IMR-90 (cell line): ENCODE data around the gene PEAK3.

Source experiments
- BHLHE40 ChIP-seq: fragments of 150-350 bp; IDR thresholded peaks from 2 replicates; pipeline ENCODE4 v1.6.1; 2016; ENCODE audit warnings: mild to moderate bottlenecking, low read depth, low read length
- CEBPB ChIP-seq: IDR thresholded peaks from 2 replicates; pipeline ENCODE4 v1.6.1; 2012; ENCODE audit warnings: low read depth, low read length, improper control_type of control experiment
- CHD1 ChIP-seq: IDR thresholded peaks from 2 replicates; pipeline ENCODE4 v1.6.1; 2012; ENCODE audit warnings: low read depth, low read length, improper control_type of control experiment
- NFE2L2 ChIP-seq: fragments of 150-350 bp; IDR thresholded peaks from 2 replicates; pipeline ENCODE4 v1.6.1; 2016; ENCODE audit warnings: low read depth, mild to moderate bottlenecking, low read length
- POLR2A ChIP-seq: IDR thresholded peaks from 2 replicates; pipeline ENCODE4 v1.6.1; 2012; ENCODE audit warnings: mild to moderate bottlenecking, low read depth, low read length
- RFX5 ChIP-seq: IDR thresholded peaks from 2 replicates; pipeline ENCODE4 v1.8.0; 2012; ENCODE audit warnings: low read depth, mild to moderate bottlenecking, low read length, moderate library complexity
- SMC3 ChIP-seq: fragments of 150-350 bp; IDR thresholded peaks from 2 replicates; pipeline ENCODE4 v1.6.1; 2016; ENCODE audit warnings: low read depth, mild to moderate bottlenecking, antibody characterized with exemption, low read length, moderate library complexity
- TF ChIP-seq, protein P1 (sequence below): conservative IDR thresholded peaks from 2 replicates; pipeline ENCODE4 v1.5.1; 2012; ENCODE audit warnings: mild to moderate bottlenecking, low read depth, low read length, improper control_type of control experiment

DNA sequence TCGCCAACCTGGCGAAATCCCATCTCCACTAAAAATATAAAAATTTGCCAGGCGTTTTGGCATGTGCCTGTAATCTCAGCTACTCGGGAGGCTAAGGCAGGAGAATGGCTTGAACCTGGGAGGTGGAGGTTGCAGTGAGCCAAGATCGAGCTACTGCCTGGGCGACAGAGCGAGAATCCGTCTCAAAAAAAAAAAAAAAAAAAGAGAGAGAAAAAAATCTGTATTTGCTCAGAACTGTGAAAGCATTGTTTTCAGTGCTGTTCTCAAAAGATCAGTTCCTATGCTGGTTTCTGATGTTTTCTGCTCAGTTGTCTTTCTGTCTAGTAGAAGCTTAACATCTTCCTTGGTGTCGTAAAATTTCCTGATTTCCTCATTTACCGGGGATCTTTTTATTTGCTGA is 42.8 kb downstream of the PEAK3 start:
- TF ChIP-seq, protein P1, sequence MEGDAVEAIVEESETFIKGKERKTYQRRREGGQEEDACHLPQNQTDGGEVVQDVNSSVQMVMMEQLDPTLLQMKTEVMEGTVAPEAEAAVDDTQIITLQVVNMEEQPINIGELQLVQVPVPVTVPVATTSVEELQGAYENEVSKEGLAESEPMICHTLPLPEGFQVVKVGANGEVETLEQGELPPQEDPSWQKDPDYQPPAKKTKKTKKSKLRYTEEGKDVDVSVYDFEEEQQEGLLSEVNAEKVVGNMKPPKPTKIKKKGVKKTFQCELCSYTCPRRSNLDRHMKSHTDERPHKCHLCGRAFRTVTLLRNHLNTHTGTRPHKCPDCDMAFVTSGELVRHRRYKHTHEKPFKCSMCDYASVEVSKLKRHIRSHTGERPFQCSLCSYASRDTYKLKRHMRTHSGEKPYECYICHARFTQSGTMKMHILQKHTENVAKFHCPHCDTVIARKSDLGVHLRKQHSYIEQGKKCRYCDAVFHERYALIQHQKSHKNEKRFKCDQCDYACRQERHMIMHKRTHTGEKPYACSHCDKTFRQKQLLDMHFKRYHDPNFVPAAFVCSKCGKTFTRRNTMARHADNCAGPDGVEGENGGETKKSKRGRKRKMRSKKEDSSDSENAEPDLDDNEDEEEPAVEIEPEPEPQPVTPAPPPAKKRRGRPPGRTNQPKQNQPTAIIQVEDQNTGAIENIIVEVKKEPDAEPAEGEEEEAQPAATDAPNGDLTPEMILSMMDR, result no peak
- no peak for TF ChIP-seq POLR2A
- no peak for TF ChIP-seq RFX5
- no peak for TF ChIP-seq CHD1
- TF ChIP-seq NFE2L2, result no peak
- TF ChIP-seq BHLHE40, result no peak
- TF ChIP-seq CEBPB, result no peak
- TF ChIP-seq SMC3, result no peak
